Activated CD4-positive, alpha-beta T cell treated with anti-CD3 and anti-CD28 coated beads for 1 hour (primary cell): ENCODE measurements around the gene SSBP2.
"Not testable (repeated sequence)": the region's sequence is repeated elsewhere in the genome, so short reads cannot be mapped to it uniquely, and the experiment has no call there.

Source experiments
- DNase-seq: peaks from one replicate; pipeline ENCODE4 v3.0.0-alpha.2; 2020

SSBP2 gene

GRCh38 chr5:81724571-81724970 is 26.3 kb downstream of the SSBP2 start:
- DNase-seq: no peak

GRCh38 chr5:81724108-81724507 is 26.8 kb downstream of the SSBP2 start:
- DNase-seq: no peak

GRCh38 chr5:81721049-81721448 is 29.8 kb downstream of the SSBP2 start:
- no peak for DNase-seq

DNA sequence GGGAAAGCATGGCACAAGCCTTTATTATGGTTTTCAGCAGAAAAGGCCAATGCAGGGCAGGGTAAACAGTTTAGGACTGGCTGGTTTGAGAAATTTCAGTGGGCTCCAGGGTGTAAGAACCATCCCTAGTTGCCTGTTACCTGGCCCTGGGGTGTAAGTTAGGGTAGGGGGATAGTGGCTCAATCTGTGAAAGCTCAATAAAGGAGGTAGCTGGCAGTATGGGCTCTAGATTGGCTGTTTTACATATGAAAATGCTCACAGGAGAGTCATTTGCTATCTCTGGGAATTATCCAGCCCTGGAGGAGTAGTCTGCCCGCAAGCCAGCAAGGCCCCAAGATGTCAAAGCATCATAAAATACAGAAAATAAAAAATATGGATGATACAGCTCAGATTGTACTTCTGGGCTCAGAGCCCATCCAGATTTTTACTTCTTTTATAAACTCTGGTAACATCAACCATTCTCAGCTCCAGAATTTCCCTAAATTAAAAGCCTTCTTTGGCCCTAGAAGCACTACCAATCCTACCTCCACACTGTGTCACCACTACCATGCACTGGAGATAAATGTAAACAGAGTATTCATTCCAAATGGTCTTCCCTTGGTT is 31.1 kb downstream of the SSBP2 start:
- DNase-seq: no peak

DNA sequence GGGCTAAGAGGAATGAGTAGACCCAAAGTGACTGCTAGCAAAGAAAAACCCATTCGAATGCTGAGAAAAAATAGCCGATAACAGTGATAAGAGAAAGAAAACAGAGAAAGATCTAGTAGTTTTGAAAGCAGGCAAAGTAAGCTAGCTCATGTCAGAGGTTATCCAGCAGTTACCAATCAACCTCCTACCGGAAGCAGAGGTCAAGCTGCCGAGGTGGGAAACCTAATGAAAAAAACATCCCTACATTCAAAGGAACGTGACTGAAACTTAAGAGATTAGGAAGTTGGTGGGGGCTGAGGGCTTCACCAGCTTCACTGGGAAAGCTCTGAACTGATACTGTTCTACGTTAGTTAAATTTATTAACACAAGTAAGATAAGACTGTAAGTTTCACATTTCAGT is 32.6 kb downstream of the SSBP2 start:
- no peak for DNase-seq

DNA sequence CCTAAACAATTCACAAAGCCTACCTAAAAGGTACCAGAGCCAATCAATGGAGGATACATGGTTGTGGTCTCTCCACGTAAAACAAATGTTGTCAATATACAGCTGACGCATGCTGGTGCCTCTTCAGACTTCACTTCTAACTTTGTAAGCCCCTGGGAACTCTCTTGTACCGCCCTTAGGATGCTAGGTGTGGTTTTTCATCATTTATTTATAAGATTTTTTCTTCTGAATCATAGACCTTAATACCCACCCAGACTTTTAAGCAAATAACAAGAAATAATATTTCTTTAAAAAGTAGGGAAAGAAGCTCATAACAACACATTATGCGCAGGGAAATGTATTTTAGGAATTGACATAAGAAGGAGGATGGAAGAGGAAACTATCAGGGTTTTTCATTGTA is 33.0 kb downstream of the SSBP2 start:
- DNase-seq: no peak

DNA sequence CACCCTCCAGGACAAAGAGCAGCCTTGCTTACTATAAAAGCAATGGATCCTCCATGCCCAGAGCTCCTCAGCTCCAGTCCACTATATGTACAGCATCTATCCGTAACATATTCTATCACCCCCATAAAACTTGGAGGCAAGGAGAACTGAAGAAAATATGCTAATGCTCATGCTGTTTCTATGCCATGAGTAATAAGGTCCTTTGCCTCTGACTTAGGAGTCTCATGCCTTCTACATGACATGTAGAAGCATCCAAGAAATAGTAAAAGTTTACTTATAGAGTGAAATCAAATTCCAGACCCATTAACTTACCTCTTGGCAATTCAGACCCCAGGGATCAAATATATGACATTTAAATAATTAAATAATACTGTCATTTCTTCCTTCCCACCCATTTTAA is 33.7 kb downstream of the SSBP2 start:
- DNase-seq: no peak

GRCh38 chr5:81714076-81714475 is 36.8 kb downstream of the SSBP2 start:
- not testable (repeated sequence) for DNase-seq

GRCh38 chr5:81708889-81709288 is 42.0 kb downstream of the SSBP2 start:
- no peak for DNase-seq

DNA sequence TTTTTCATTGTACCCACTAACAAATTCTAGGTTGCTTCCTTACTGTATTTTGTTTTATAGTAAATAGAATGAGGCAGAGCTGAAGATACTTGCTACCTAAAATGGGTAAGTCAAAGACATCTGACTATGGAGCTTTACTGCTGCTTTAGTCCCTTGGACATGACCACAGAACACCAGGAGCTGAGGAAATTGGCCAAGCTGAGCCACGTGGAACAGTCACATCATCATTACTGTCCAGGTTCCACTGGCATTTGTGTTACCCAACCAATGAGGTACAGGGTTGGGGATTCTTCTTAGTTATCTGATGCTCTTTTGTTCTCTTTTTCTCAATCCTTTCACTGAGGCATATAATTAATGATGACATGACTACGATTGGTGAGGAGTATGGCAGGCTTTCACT is 47.1 kb downstream of the SSBP2 start:
- DNase-seq: no peak

GRCh38 chr5:81700166-81700565 is 50.7 kb downstream of the SSBP2 start:
- no peak for DNase-seq

GRCh38 chr5:81698813-81699212 is 52.1 kb downstream of the SSBP2 start:
- DNase-seq: no peak

DNA sequence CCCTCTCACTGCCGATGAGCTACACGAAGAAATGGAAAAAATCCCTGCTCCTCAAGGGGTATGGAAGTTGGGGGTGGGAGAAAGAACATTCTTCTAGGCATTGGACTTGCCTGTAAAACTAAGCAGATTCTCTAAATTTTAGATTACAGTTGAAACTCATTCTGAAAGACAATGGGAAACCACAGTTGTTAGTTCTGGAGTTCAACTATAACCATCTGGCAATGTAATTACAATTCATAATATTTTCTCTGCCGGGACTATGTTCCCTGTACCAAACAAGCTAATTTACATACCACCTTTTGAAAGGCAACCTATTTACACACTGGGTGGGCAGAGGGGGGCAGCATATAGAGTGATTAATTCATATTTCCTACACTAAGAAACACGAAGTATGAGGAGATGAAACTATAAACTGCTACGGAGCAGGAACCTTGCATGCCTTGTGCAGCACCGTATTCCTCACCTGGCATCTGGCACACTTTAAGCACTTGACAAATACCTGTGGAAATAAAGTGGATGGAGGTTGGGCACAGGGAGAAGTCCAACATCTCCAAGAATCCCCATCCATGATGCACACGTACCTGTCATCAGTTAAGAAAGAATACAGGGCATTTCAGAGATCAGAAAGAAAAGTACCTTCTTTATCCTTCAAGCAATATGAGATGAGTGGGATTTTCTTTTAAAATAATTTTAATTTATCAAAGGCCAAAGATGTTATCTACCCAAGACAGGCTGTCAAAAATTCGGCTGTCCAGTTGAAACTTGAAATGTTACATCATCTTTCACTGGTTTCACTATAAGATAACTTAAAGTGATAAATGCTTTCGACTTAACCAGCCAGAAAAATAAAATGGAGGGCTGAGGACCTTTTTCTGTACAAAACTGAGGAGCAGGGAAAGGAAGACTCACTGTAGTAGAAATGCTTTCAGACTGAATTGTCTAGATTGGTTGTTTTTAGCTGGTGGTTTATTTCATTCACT is 54.2 kb downstream of the SSBP2 start:
- DNase-seq: no peak

DNA sequence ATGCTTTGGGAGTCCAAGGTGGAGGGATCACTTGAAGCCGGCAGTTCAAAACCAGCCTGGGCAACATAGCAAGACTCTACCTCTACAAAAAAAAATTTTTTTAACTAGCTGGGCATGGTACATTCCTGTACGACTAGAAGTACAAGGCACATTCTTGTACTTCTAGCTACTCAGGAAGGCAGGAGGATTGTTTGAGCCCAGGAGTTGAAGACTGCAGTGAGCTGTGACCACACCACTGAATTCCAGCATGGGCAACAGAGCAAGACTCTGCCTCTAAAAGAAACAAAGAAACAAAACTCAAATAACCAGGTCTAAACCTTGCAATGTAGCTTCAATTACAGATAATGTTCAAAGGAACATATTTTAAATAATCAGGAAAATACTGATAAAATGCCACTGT is 56.2 kb downstream of the SSBP2 start:
- no peak for DNase-seq

DNA sequence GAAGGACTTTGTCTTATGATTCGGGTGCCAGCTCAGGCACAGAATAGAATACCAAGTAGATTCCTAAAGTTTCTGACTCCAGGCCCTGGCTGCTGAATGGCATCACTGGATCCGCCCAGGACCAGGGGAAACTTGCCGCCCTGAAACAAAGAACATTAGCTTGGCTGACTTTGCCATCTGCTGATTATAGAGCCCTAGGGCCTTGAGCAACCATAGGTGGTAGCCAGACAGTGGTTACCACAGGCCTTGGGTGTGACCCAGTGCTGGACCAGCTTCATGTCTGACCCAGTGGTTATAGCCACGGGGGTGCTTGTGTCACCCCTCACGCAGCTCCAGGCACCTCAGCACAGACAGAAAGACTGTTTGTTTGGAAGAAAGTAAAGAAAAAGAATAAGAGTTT is 62.7 kb downstream of the SSBP2 start:
- DNase-seq: no peak

DNA sequence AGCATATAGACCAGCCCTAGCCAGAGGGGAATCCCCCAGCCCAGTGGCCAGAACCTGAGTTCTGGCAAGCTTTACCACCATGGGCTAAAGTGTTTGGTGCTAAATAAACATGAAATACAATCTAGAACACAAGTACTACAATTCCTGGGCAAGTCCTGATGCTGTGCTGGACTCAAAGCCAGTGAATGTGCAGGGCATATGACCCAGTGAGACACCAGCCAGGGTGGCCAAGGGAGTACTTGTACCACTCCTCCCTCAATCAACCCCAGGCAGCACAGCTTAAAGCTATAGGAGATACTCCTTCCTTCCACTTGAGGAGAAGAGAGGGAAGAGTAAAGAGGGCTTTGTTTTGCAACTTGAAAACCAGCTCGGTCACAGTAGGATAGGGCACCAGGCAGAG is 63.6 kb downstream of the SSBP2 start:
- no peak for DNase-seq

- no peak for DNase-seq
Measured at GRCh38 chr5:81685471-81685870, 65.4 kb downstream of the SSBP2 start.

GRCh38 chr5:81679885-81680284 is 71.0 kb downstream of the SSBP2 start:
- DNase-seq: no peak

GRCh38 chr5:81675420-81675819 is 75.5 kb downstream of the SSBP2 start:
- DNase-seq: no peak

- no peak for DNase-seq
Measured at GRCh38 chr5:81665795-81666194, 85.1 kb downstream of the SSBP2 start.

GRCh38 chr5:81660624-81661023 is 90.3 kb downstream of the SSBP2 start:
- DNase-seq: not testable (repeated sequence)

DNA sequence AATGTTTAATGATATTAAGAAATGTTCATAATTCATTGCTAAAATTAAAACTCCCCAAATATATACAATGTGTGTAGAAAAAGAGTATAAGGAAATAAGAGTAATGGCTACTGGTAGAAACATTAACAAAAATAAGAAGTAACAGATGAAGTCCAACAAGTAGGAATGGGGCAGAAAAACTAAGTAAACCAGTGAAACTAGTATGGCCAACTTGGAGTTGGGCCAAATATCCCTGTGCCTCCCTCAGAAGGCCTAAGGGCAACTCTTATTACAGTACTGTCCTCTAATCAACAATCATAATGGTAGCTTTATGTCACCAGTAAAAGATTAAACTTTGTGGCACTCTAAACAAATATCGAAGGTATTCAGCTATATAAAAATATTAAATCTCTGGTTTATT is 93.5 kb downstream of the SSBP2 start:
- DNase-seq: no peak

DNA sequence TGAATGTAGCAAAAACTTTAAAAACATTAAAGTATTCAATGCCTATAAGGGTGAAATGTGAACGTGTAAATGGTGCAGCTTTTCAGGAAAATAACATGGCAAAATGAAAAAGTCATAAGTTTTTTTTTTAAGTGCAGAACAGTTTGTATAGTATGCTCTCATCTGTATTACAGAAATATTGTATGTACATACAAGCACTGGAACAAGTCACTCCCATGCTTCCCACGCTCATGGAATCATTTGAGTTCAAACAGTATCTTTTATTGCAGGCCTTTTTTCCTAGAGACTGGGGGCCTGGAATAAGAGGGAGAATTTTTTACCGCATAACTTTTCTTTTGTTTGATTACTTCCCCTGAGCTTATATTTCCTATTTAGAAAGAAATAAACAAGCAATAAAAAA is 94.1 kb downstream of the SSBP2 start:
- DNase-seq: no peak

DNA sequence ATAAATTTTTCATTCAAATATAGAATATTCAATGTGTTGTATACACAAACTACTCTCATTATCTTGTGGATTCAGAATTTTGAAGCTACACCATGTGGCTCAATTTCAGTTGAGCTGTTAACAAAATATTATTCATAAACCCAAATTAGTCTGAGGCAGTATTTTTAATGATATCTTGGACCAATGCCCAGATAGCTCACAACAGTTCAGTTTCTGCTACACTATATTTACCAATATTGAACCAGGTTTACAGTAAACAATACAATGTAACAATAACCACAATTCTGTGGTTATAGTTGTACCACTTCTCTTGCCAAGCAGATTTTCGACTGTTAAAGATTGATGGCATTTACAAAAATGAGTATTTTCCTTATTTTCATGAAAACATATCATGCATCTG is 99.9 kb downstream of the SSBP2 start:
- DNase-seq: no peak
